ENCODE data around the gene GNG2. TPM values are rescaled to one million over a fixed set of nuclear protein-coding genes. Genes with fewer than 3 reads are reported as not detected.

GNG2 gene
- total RNA-seq, 1 donor from 2014 or later, result 9.3 TPM

DNA sequence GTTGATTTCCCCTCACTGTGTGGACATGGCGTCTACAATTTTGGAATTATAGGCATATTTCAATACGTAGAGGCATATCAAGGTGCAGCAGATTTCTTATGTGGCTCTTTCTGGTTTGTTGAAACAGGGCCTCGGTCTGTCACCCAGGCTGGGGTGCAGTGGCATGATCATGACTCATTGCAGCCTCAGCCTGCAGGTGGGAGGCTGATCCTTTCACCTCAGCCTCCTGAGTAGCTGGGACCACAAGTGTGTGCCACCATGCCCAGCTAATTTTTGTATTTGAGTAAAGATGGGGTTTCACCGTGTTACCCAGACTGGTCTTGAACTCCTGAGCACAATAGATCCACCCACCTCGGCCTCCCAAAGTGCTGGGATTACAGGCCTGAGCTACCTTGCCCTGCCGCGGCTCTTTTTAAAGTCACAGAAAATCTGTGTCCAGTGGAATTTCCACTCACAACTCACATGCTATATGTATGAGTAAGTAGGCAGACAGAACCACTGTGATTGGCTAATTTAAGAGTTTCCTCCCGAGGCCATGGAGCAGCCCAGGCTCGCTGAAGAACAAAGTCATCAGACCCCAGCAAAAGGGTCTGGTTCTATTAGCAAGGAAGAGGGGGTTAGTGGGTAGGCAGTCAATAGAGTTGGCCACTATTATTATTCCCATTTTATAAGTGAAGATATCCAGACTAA, 9.1 kb downstream of the GNG2 start:
- H3K27me3 Mint-ChIP-seq, result peaks cover 4% of the 10 kb centered on the region
- H3K4me3 Mint-ChIP-seq (ENCODE audit: low read depth), result no peak overlapping the region
- H3K36me3 Mint-ChIP-seq (ENCODE audit: insufficient read depth), result no peaks in the 10 kb centered on the region
- H3K4me1 Mint-ChIP-seq (ENCODE audit: low read depth), result peaks cover 14% of the 10 kb centered on the region
- no peak for TF ChIP-seq CTCF (IDR thresholded peaks at IDR 0.05; ENCODE audit: unreplicated experiment)
- H3K27ac Mint-ChIP-seq, result no peak overlapping the region
- DNase-seq (ENCODE audit: low spot score, unreplicated experiment), result no peak
- no peaks in the 10 kb centered on the region for H3K9me3 Mint-ChIP-seq (ENCODE audit: low read depth)

DNA sequence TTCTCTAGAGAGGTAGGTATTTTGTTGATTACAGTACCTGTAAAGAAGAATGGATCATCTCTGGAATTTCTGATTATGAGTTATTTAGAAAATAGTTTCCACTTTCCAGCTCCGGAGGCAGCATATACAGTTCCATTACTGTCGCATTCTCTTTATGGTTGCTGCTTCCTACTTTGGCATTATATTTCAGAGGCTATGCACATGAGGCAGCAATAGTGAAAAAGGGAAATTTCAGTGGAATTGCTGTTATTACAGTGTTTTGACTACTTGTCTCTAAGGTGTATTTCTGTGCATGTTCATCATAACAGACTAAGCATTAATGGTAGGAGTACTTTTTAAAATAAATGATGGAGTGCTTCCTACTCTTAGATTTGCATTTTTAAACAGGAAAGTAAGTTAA, 10.2 kb downstream of the GNG2 start:
- Mint-ChIP-seq H3K36me3 (ENCODE audit: insufficient read depth) (no peaks in the 10 kb centered on the region), H3K27me3 (peaks cover 4% of the 10 kb centered on the region), H3K4me3 (ENCODE audit: low read depth) (no peak overlapping the region), H3K4me1 (ENCODE audit: low read depth) (peaks cover 8% of the 10 kb centered on the region), H3K27ac (no peak overlapping the region), H3K9me3 (ENCODE audit: low read depth) (no peaks in the 10 kb centered on the region)
- no peak for DNase-seq (ENCODE audit: low spot score, unreplicated experiment)
- no peak for TF ChIP-seq CTCF (IDR thresholded peaks at IDR 0.05; ENCODE audit: unreplicated experiment)

GRCh38 chr14:51871846-51872245, 11.4 kb downstream of the GNG2 start:
- Mint-ChIP-seq H3K4me3 (ENCODE audit: low read depth) (no peak overlapping the region), H3K4me1 (ENCODE audit: low read depth) (peaks cover 8% of the 10 kb centered on the region), H3K36me3 (ENCODE audit: insufficient read depth) (no peaks in the 10 kb centered on the region), H3K9me3 (ENCODE audit: low read depth) (no peaks in the 10 kb centered on the region), H3K27me3 (peaks cover 4% of the 10 kb centered on the region), H3K27ac (no peak overlapping the region)
- DNase-seq (ENCODE audit: low spot score, unreplicated experiment), result no peak
- no peak for TF ChIP-seq CTCF (IDR thresholded peaks at IDR 0.05; ENCODE audit: unreplicated experiment)

GRCh38 chr14:51872396-51872795, 12.0 kb downstream of the GNG2 start:
- DNase-seq (ENCODE audit: low spot score, unreplicated experiment), result no peak
- H3K4me3 Mint-ChIP-seq (ENCODE audit: low read depth), result no peak overlapping the region
- no peaks in the 10 kb centered on the region for H3K9me3 Mint-ChIP-seq (ENCODE audit: low read depth)
- H3K36me3 Mint-ChIP-seq (ENCODE audit: insufficient read depth), result no peaks in the 10 kb centered on the region
- H3K27me3 Mint-ChIP-seq, result peaks cover 4% of the 10 kb centered on the region
- H3K4me1 Mint-ChIP-seq (ENCODE audit: low read depth), result peaks cover 12% of the 10 kb centered on the region
- H3K27ac Mint-ChIP-seq, result no peak overlapping the region
- no peak for TF ChIP-seq CTCF (IDR thresholded peaks at IDR 0.05; ENCODE audit: unreplicated experiment)

- Mint-ChIP-seq H3K4me1 (ENCODE audit: low read depth) (peaks cover 20% of the 10 kb centered on the region), H3K4me3 (ENCODE audit: low read depth) (no peak overlapping the region), H3K9me3 (ENCODE audit: low read depth) (no peaks in the 10 kb centered on the region), H3K27ac (no peak overlapping the region), H3K36me3 (ENCODE audit: insufficient read depth) (no peaks in the 10 kb centered on the region), H3K27me3 (peaks cover 4% of the 10 kb centered on the region)
- TF ChIP-seq CTCF (IDR thresholded peaks at IDR 0.05; ENCODE audit: unreplicated experiment), result no peak
- DNase-seq (ENCODE audit: low spot score, unreplicated experiment), result no peak
Observed at GRCh38 chr14:51873221-51873893, 12.9 kb downstream of the GNG2 start.

All from progenitor cell of endocrine pancreas (in vitro differentiated cells).